GM19467 (cell line): Measurements from ENCODE around the gene PRICKLE2.
"Not testable (repeated sequence)": the region's sequence is repeated elsewhere in the genome, so short reads cannot be mapped to it uniquely, and the experiment has no call there.

Source experiments
- ATAC-seq: cut with Tn5 transposase; IDR thresholded peaks from one replicate; pipeline ENCODE4 v1.9.1; 2021; ENCODE audit warnings: mild to moderate bottlenecking, moderate library complexity; ENCODE audit not compliant: unreplicated experiment

Gene PRICKLE2

GRCh38 chr3:64107190-64107589 lies 118.1 kb downstream of the PRICKLE2 start:
- no peak for ATAC-seq

GRCh38 chr3:64105816-64106215 lies 119.5 kb downstream of the PRICKLE2 start:
- ATAC-seq: no peak

- ATAC-seq: no peak
These were observed 120.6 kb downstream of the PRICKLE2 start for GRCh38 chr3:64104691-64105111.

- no peak for ATAC-seq
These were observed 121.3 kb downstream of the PRICKLE2 start for GRCh38 chr3:64104006-64104405.

- no peak for ATAC-seq
These were observed 122.1 kb downstream of the PRICKLE2 start for GRCh38 chr3:64103131-64103530.

GRCh38 chr3:64102147-64102546 lies 123.1 kb downstream of the PRICKLE2 start:
- ATAC-seq: no peak

- no peak for ATAC-seq
These were observed 126.0 kb downstream of the PRICKLE2 start for GRCh38 chr3:64099316-64099715.

GRCh38 chr3:64098670-64099069 lies 126.6 kb downstream of the PRICKLE2 start:
- no peak for ATAC-seq

GRCh38 chr3:64097920-64098319 lies 127.3 kb downstream of the PRICKLE2 start:
- no peak for ATAC-seq

GRCh38 chr3:64095802-64096201 lies 129.5 kb downstream of the PRICKLE2 start:
- ATAC-seq: no peak

GRCh38 chr3:64094713-64095079 lies 130.6 kb downstream of the PRICKLE2 start:
- ATAC-seq: no peak

- no peak for ATAC-seq
These were observed 131.2 kb downstream of the PRICKLE2 start for GRCh38 chr3:64093825-64094712.

- no peak for ATAC-seq
These were observed 132.1 kb downstream of the PRICKLE2 start for GRCh38 chr3:64093211-64093610.

GRCh38 chr3:64091501-64091900 lies 133.8 kb downstream of the PRICKLE2 start:
- no peak for ATAC-seq

GRCh38 chr3:64089386-64089785 lies 135.9 kb downstream of the PRICKLE2 start:
- ATAC-seq: not testable (repeated sequence)

GRCh38 chr3:64088408-64089205 lies 136.7 kb downstream of the PRICKLE2 start:
- no peak for ATAC-seq

GRCh38 chr3:64086479-64087252 lies 138.6 kb downstream of the PRICKLE2 start:
- no peak for ATAC-seq

GRCh38 chr3:64084640-64085039 lies 140.6 kb downstream of the PRICKLE2 start:
- no peak for ATAC-seq

GRCh38 chr3:64083575-64083974 lies 141.7 kb downstream of the PRICKLE2 start:
- ATAC-seq: no peak

GRCh38 chr3:64082961-64083541 lies 142.2 kb downstream of the PRICKLE2 start:
- no peak for ATAC-seq

- ATAC-seq: no peak
These were observed 142.9 kb downstream of the PRICKLE2 start for GRCh38 chr3:64082411-64082810.
